Liver (tissue), 9 donors: ENCODE measurements around the gene SKAP2. TPM values are rescaled to one million over a fixed set of nuclear protein-coding genes. Genes with fewer than 3 reads are reported as not detected.

Experiments used
- DNase-seq: peaks from one replicate; pipeline ENCODE4 v3.0.0-alpha.2; 2017; ENCODE audit warnings: low spot score
- H3K27ac ChIP-seq, 2 donors: one replicate each; pipeline ENCODE4 v1.7.0; 2013; ENCODE audit warnings: inconsistent platforms in 2 of 2, low read length in 2 of 2, control low read depth in 1 of 2, low read depth in 1 of 2, mild to moderate bottlenecking in 1 of 2
- H3K27me3 ChIP-seq, 4 donors: one replicate each; pipeline versions ENCODE4 v1.6.1 to v1.7.0; 2013; ENCODE audit warnings: low read length in 3 of 4, inconsistent platforms in 1 of 4, mild to moderate bottlenecking in 1 of 4, moderate library complexity in 1 of 4; ENCODE audit not compliant: control insufficient read depth in 4 of 4, insufficient read depth in 4 of 4
- H3K36me3 ChIP-seq, 4 donors: one replicate each; pipeline versions ENCODE4 v1.6.1 to v1.7.0; 2013; ENCODE audit warnings: low read length in 3 of 4, mild to moderate bottlenecking in 3 of 4, low read depth in 1 of 4, moderate library complexity in 1 of 4; ENCODE audit not compliant: control insufficient read depth in 4 of 4, insufficient read depth in 3 of 4
- H3K4me1 ChIP-seq, 4 donors: one replicate each; pipeline versions ENCODE4 v1.6.1 to v1.7.0; 2013; ENCODE audit warnings: low read length in 3 of 4, mild to moderate bottlenecking in 3 of 4, moderate library complexity in 1 of 4; ENCODE audit not compliant: control insufficient read depth in 4 of 4, insufficient read depth in 4 of 4
- H3K4me3 ChIP-seq, 3 donors: one replicate each; pipeline versions ENCODE4 v1.6.1 to v1.7.0; 2013; ENCODE audit warnings: low read length in 3 of 3, control low read depth in 1 of 3, low read depth in 1 of 3, mild to moderate bottlenecking in 1 of 3
- H3K9ac ChIP-seq, 2 donors: one replicate each; pipeline ENCODE4 v1.7.0; 2013; ENCODE audit warnings: low read length in 2 of 2, mild to moderate bottlenecking in 2 of 2, moderate library complexity in 2 of 2, control low read depth in 1 of 2, low read depth in 1 of 2
- H3K9me3 ChIP-seq, 4 donors: one replicate each; pipeline versions ENCODE4 v1.6.1 to v1.7.0; 2013; ENCODE audit warnings: low read length in 3 of 4; ENCODE audit not compliant: control insufficient read depth in 4 of 4
- EGR1 ChIP-seq, 2 donors: IDR thresholded peaks; 2 replicates each; pipeline ENCODE4 v1.6.1; 2016 to 2018; ENCODE audit warnings: antibody characterized with exemption in 2 of 2, low read depth in 2 of 2
- FOXA1 ChIP-seq: IDR thresholded peaks from 2 replicates; pipeline ENCODE4 v1.6.1; 2016; ENCODE audit warnings: antibody characterized with exemption
- FOXA2 ChIP-seq: IDR thresholded peaks from 2 replicates; pipeline ENCODE4 v1.6.1; 2016; ENCODE audit warnings: antibody characterized with exemption
- GABPA ChIP-seq, 2 donors: IDR thresholded peaks in 1 of 2; conservative IDR thresholded peaks in 1 of 2; 2 replicates each; pipeline ENCODE4 v1.6.1; 2016; ENCODE audit warnings: antibody characterized with exemption in 2 of 2, mild to moderate bottlenecking in 1 of 2, moderate library complexity in 1 of 2
- HNF4A ChIP-seq, 2 donors: conservative IDR thresholded peaks; 2 replicates each; pipeline ENCODE4 v1.6.1; 2016; ENCODE audit warnings: antibody characterized with exemption in 2 of 2, mild to moderate bottlenecking in 2 of 2
- HNF4G ChIP-seq: IDR thresholded peaks from 2 replicates; pipeline ENCODE4 v1.6.1; 2016; ENCODE audit warnings: antibody characterized with exemption
- NR2F2 ChIP-seq: IDR thresholded peaks from 2 replicates; pipeline ENCODE4 v1.6.1; 2016; ENCODE audit warnings: antibody characterized with exemption
- RAD21 ChIP-seq, 2 donors: IDR thresholded peaks; 2 replicates each; pipeline ENCODE4 v1.6.1; 2016; ENCODE audit warnings: antibody characterized with exemption in 2 of 2, mild to moderate bottlenecking in 2 of 2
- SP1 ChIP-seq: IDR thresholded peaks from 2 replicates; pipeline ENCODE4 v1.6.1; 2018; ENCODE audit warnings: antibody characterized with exemption, mild to moderate bottlenecking
- TAF1 ChIP-seq: conservative IDR thresholded peaks from 2 replicates; pipeline ENCODE4 v1.6.1; 2016; ENCODE audit warnings: antibody characterized with exemption, mild to moderate bottlenecking
- YY1 ChIP-seq: IDR thresholded peaks from 2 replicates; pipeline ENCODE4 v1.6.1; 2016; ENCODE audit warnings: antibody characterized with exemption, mild to moderate bottlenecking
- WGBS: extraction: QIAGEN DNeasy Blood & Tissue Kit; methylation state at CpG from one replicate; pipeline ENCODE4 v1.1.7; 2013; 5-methylcytosine and 5-hydroxymethylcytosine counted together
- polyA plus RNA-seq, 2 donors: library from polyadenylated mRNA; stranded (reverse) in 1 of 2; unstranded in 1 of 2; fragments of 200-250 nt in 1 of 2; fragments of >200 nt in 1 of 2; fragmentation: Nextera tagmentation in 1 of 2; extraction: Ambion mirVana in 1 of 2; gene quantifications; one replicate each; pipeline versions ENCODE4 v1.2.1 to v1.2.3, GENCODE V29; 2013 to 2015
- total RNA-seq, 2 donors: library from RNA; depleted of rRNA; stranded (reverse); fragments of >200 nt; gene quantifications; one replicate each; pipeline ENCODE4 v1.2.3, GENCODE V29; 2014
- TF ChIP-seq, protein P1 (sequence below): IDR thresholded peaks from 2 replicates; pipeline ENCODE4 v1.6.1; 2016; ENCODE audit warnings: antibody characterized with exemption
- TF ChIP-seq, protein P2 (sequence below): IDR thresholded peaks from 2 replicates; pipeline ENCODE4 v1.6.1; 2016; ENCODE audit warnings: antibody characterized with exemption
- TF ChIP-seq, protein P3 (sequence below): IDR thresholded peaks from 2 replicates; pipeline ENCODE4 v1.6.1; 2016; ENCODE audit warnings: antibody characterized with exemption
- TF ChIP-seq, protein P4 (sequence below): IDR thresholded peaks from 2 replicates; pipeline ENCODE4 v1.6.1; 2016; ENCODE audit warnings: antibody characterized with exemption, mild to moderate bottlenecking
- TF ChIP-seq, protein P5 (sequence below): fragments of 150-350 bp; IDR thresholded peaks from 2 replicates; pipeline ENCODE4 v1.5.1; 2017; ENCODE audit warnings: improper control_type of control experiment, low read depth, low read length; ENCODE audit not compliant: missing input control
- donor health status: healthy.
- donor health status: healthy.
- donor health status: healthy.
- donor health status: healthy.
- donor health status: healthy.

The SKAP2 gene
- total and polyA plus RNA-seq, 4 donors: 3.4 to 9.2 (median 5.1) TPM

DNA sequence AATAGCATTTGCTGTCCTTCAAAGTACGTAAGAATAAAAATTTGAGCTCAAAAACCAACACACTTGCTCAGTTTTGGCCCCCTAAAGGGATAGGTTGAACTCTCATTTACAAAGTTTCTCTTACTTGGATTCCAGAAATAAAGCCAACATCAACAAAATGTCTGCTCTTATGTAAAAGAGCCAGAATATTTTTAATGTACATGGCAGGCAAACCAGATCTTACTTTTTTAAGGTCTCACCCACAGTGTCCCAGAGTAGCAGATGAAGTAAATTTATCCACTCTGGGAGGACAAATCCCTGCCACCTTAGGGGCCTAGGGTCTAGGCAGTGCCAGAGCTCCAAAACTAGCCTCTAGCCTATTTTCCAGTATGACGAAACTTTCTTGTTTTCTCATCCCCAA, 159.6 kb downstream of the SKAP2 start:
- Histone ChIP-seq H3K4me3 (no peak overlapping the region), H3K27ac (no peak overlapping the region), H3K27me3 (no peaks in the 10 kb centered on the region), H3K4me1 (peaks cover 0 to 6% (median under 1%) of the 10 kb centered on the region in 4 donors), H3K9ac (no peak overlapping the region), H3K9me3 (no peaks in the 10 kb centered on the region), H3K36me3 (no peaks in the 10 kb centered on the region)
- DNase-seq: no peak
- TF ChIP-seq, protein P1, sequence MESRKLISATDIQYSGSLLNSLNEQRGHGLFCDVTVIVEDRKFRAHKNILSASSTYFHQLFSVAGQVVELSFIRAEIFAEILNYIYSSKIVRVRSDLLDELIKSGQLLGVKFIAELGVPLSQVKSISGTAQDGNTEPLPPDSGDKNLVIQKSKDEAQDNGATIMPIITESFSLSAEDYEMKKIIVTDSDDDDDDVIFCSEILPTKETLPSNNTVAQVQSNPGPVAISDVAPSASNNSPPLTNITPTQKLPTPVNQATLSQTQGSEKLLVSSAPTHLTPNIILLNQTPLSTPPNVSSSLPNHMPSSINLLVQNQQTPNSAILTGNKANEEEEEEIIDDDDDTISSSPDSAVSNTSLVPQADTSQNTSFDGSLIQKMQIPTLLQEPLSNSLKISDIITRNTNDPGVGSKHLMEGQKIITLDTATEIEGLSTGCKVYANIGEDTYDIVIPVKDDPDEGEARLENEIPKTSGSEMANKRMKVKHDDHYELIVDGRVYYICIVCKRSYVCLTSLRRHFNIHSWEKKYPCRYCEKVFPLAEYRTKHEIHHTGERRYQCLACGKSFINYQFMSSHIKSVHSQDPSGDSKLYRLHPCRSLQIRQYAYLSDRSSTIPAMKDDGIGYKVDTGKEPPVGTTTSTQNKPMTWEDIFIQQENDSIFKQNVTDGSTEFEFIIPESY: no peak
- TF ChIP-seq, protein P2, sequence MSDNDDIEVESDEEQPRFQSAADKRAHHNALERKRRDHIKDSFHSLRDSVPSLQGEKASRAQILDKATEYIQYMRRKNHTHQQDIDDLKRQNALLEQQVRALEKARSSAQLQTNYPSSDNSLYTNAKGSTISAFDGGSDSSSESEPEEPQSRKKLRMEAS: no peak
- TF ChIP-seq RAD21 (IDR thresholded peaks at IDR 0.05): no peak
- no peak for TF ChIP-seq FOXA1
- no peak for TF ChIP-seq SP1
- no peak for TF ChIP-seq HNF4A (conservative IDR thresholded peaks at IDR 0.05)
- no peak for TF ChIP-seq NR2F2
- no peak for TF ChIP-seq HNF4G
- no peak for TF ChIP-seq TAF1
- TF ChIP-seq, protein P3, sequence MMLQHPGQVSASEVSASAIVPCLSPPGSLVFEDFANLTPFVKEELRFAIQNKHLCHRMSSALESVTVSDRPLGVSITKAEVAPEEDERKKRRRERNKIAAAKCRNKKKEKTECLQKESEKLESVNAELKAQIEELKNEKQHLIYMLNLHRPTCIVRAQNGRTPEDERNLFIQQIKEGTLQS: no peak
- TF ChIP-seq GABPA (IDR thresholded peaks at IDR 0.05 in 1 of 2, conservative IDR thresholded peaks at IDR 0.05 in 1 of 2): no peak
- no peak for TF ChIP-seq EGR1 (IDR thresholded peaks at IDR 0.05; ENCODE audit: low read depth in 2 of 2)
- TF ChIP-seq, protein P4, sequence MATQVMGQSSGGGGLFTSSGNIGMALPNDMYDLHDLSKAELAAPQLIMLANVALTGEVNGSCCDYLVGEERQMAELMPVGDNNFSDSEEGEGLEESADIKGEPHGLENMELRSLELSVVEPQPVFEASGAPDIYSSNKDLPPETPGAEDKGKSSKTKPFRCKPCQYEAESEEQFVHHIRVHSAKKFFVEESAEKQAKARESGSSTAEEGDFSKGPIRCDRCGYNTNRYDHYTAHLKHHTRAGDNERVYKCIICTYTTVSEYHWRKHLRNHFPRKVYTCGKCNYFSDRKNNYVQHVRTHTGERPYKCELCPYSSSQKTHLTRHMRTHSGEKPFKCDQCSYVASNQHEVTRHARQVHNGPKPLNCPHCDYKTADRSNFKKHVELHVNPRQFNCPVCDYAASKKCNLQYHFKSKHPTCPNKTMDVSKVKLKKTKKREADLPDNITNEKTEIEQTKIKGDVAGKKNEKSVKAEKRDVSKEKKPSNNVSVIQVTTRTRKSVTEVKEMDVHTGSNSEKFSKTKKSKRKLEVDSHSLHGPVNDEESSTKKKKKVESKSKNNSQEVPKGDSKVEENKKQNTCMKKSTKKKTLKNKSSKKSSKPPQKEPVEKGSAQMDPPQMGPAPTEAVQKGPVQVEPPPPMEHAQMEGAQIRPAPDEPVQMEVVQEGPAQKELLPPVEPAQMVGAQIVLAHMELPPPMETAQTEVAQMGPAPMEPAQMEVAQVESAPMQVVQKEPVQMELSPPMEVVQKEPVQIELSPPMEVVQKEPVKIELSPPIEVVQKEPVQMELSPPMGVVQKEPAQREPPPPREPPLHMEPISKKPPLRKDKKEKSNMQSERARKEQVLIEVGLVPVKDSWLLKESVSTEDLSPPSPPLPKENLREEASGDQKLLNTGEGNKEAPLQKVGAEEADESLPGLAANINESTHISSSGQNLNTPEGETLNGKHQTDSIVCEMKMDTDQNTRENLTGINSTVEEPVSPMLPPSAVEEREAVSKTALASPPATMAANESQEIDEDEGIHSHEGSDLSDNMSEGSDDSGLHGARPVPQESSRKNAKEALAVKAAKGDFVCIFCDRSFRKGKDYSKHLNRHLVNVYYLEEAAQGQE: no peak
- 89% methylated on average over 2 of the region's 2 CpGs for WGBS

DNA sequence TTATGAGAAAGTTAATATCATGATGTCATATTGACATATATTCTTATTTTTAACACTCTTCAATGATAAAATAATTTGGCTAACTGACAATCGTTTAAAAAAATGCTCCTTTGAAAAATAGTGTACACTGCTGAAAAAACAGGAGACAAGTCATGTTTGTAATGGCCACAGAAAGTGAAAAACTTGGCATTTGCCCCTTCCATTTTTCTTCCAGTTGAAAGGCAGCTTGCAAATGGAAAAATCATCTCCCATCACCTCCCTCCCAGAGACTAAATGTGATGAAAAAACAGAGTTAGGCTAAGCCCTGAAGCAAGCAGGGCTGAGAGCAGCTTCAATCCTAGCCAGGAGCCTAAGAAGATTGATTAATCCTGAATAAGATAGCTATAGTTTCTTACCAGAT, 160.4 kb downstream of the SKAP2 start:
- H3K27me3 ChIP-seq: no peaks in the 10 kb centered on the region
- H3K9me3 ChIP-seq: no peaks in the 10 kb centered on the region
- TF ChIP-seq HNF4G (no peak), NR2F2 (no peak), EGR1 (IDR thresholded peaks at IDR 0.05; ENCODE audit: low read depth in 2 of 2) (no peak), SP1 (no peak), HNF4A (conservative IDR thresholded peaks at IDR 0.05) (no peak), GABPA (IDR thresholded peaks at IDR 0.05 in 1 of 2, conservative IDR thresholded peaks at IDR 0.05 in 1 of 2) (no peak), YY1 (no peak), FOXA2 (no peak)
- TF ChIP-seq, protein P4: no peak
- TF ChIP-seq, protein P1: no peak
- TF ChIP-seq, protein P5, sequence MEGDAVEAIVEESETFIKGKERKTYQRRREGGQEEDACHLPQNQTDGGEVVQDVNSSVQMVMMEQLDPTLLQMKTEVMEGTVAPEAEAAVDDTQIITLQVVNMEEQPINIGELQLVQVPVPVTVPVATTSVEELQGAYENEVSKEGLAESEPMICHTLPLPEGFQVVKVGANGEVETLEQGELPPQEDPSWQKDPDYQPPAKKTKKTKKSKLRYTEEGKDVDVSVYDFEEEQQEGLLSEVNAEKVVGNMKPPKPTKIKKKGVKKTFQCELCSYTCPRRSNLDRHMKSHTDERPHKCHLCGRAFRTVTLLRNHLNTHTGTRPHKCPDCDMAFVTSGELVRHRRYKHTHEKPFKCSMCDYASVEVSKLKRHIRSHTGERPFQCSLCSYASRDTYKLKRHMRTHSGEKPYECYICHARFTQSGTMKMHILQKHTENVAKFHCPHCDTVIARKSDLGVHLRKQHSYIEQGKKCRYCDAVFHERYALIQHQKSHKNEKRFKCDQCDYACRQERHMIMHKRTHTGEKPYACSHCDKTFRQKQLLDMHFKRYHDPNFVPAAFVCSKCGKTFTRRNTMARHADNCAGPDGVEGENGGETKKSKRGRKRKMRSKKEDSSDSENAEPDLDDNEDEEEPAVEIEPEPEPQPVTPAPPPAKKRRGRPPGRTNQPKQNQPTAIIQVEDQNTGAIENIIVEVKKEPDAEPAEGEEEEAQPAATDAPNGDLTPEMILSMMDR: no peak
- WGBS: 89% methylated on average over 1 of the region's 1 CpG
- no peak for DNase-seq
- H3K27ac ChIP-seq: no peak overlapping the region
- H3K36me3 ChIP-seq: no peaks in the 10 kb centered on the region
- H3K4me3 ChIP-seq: no peak overlapping the region
- peaks cover 0 to 12% (median 3%) of the 10 kb centered on the region in 4 donors for H3K4me1 ChIP-seq
- no peak overlapping the region for H3K9ac ChIP-seq
